KOPT-K1 (cell line): Measurements from ENCODE around the gene HHLA2.

ENCODE experiments used
- H3K27ac ChIP-seq: fragments of 200-600 bp; sonication (generic); 2 replicates; pipeline ENCODE4 v1.5.1; 2016; ENCODE audit warnings: antibody characterized with exemption, mild to moderate bottlenecking, low read depth, low read length; ENCODE audit not compliant: poor library complexity, severe bottlenecking
- H3K36me3 ChIP-seq: fragments of 200-600 bp; sonication (generic); 2 replicates; pipeline ENCODE4 v1.5.1; 2017; ENCODE audit warnings: antibody characterized with exemption, mild to moderate bottlenecking, low read length, moderate library complexity; ENCODE audit not compliant: insufficient read depth
- H3K9me3 ChIP-seq: fragments of 200-600 bp; sonication (generic); 2 replicates; pipeline ENCODE4 v1.5.1; 2017; ENCODE audit warnings: antibody characterized with exemption, low read length, mild to moderate bottlenecking; ENCODE audit not compliant: insufficient read depth, poor library complexity, severe bottlenecking

Gene HHLA2

GRCh38 chr3:108407886-108408285 is 111.5 kb downstream of the HHLA2 start:
- no peaks in the 10 kb centered on the region for H3K36me3 ChIP-seq
- H3K9me3 ChIP-seq: no peaks in the 10 kb centered on the region
- no peak overlapping the region for H3K27ac ChIP-seq

GRCh38 chr3:108408883-108409799 is 112.8 kb downstream of the HHLA2 start:
- H3K9me3 ChIP-seq: no peaks in the 10 kb centered on the region
- no peaks in the 10 kb centered on the region for H3K36me3 ChIP-seq
- no peak overlapping the region for H3K27ac ChIP-seq

GRCh38 chr3:108409800-108410178 is 113.4 kb downstream of the HHLA2 start:
- Histone ChIP-seq H3K36me3 (no peaks in the 10 kb centered on the region), H3K27ac (no peak overlapping the region), H3K9me3 (no peaks in the 10 kb centered on the region)

GRCh38 chr3:108410531-108410984 is 114.2 kb downstream of the HHLA2 start:
- H3K36me3 ChIP-seq: no peaks in the 10 kb centered on the region
- no peak overlapping the region for H3K27ac ChIP-seq
- no peaks in the 10 kb centered on the region for H3K9me3 ChIP-seq

- no peaks in the 10 kb centered on the region for H3K36me3 ChIP-seq
- no peaks in the 10 kb centered on the region for H3K9me3 ChIP-seq
- H3K27ac ChIP-seq: no peak overlapping the region
Observed at GRCh38 chr3:108412121-108412750, 115.9 kb downstream of the HHLA2 start.

GRCh38 chr3:108414007-108414406 is 117.7 kb downstream of the HHLA2 start:
- Histone ChIP-seq H3K9me3 (no peaks in the 10 kb centered on the region), H3K36me3 (no peaks in the 10 kb centered on the region), H3K27ac (no peak overlapping the region)

GRCh38 chr3:108415661-108416060 is 119.3 kb downstream of the HHLA2 start:
- H3K9me3 ChIP-seq: no peaks in the 10 kb centered on the region
- no peaks in the 10 kb centered on the region for H3K36me3 ChIP-seq
- H3K27ac ChIP-seq: no peak overlapping the region

GRCh38 chr3:108416111-108416869 is 119.9 kb downstream of the HHLA2 start:
- Histone ChIP-seq H3K36me3 (no peaks in the 10 kb centered on the region), H3K9me3 (no peaks in the 10 kb centered on the region), H3K27ac (no peak overlapping the region)

- H3K36me3 ChIP-seq: no peaks in the 10 kb centered on the region
- no peaks in the 10 kb centered on the region for H3K9me3 ChIP-seq
- H3K27ac ChIP-seq: no peak overlapping the region
Observed at GRCh38 chr3:108420926-108421325, 124.6 kb downstream of the HHLA2 start.
